Measurements from ENCODE around the gene OPN3. TPM values are rescaled to one million over a fixed set of nuclear protein-coding genes. Genes with fewer than 3 reads are reported as not detected.

OPN3 gene
- total RNA-seq, 1 donor from 2014 or later: 15.5 TPM

- Histone ChIP-seq H3K36me3 (no peaks in the 10 kb centered on the region), H3K9me3 (no peaks in the 10 kb centered on the region), H3K4me1 (no peaks in the 10 kb centered on the region), H3K27me3 (no peaks in the 10 kb centered on the region), H3K27ac (no peak overlapping the region), H3K4me3 (no peak overlapping the region)
- DNase-seq (ENCODE audit: extremely low spot score in 2 of 2): no peak
- intact Hi-C loops (cut with DNase I): no loop called here
- TF ChIP-seq CTCF (IDR thresholded peaks at IDR 0.05) (no peak), POLR2A (IDR thresholded peaks at IDR 0.05) (no peak), POLR2AphosphoS5 (IDR thresholded peaks at IDR 0.05; ENCODE audit: insufficient read depth in 1 of 2, low read depth in 1 of 2) (no peak)
Measured at GRCh38 chr1:241679961-241680360, 39.8 kb upstream of the OPN3 start.

GRCh38 chr1:241679404-241679803 is 39.2 kb upstream of the OPN3 start:
- Histone ChIP-seq H3K27ac (no peak overlapping the region), H3K27me3 (no peaks in the 10 kb centered on the region), H3K4me1 (no peaks in the 10 kb centered on the region), H3K4me3 (no peak overlapping the region), H3K36me3 (no peaks in the 10 kb centered on the region), H3K9me3 (no peaks in the 10 kb centered on the region)
- TF ChIP-seq POLR2A (IDR thresholded peaks at IDR 0.05) (no peak), CTCF (IDR thresholded peaks at IDR 0.05) (no peak), POLR2AphosphoS5 (IDR thresholded peaks at IDR 0.05; ENCODE audit: insufficient read depth in 1 of 2, low read depth in 1 of 2) (no peak)
- intact Hi-C loops (cut with DNase I): no loop called here
- no peak for DNase-seq (ENCODE audit: extremely low spot score in 2 of 2)

- Histone ChIP-seq H3K4me3 (no peak overlapping the region), H3K9me3 (no peaks in the 10 kb centered on the region)
- no peak for TF ChIP-seq POLR2A (IDR thresholded peaks at IDR 0.05)
- no peak for TF ChIP-seq CTCF (IDR thresholded peaks at IDR 0.05)
- no peak for TF ChIP-seq POLR2AphosphoS5 (IDR thresholded peaks at IDR 0.05; ENCODE audit: insufficient read depth in 1 of 2, low read depth in 1 of 2)
Measured at GRCh38 chr1:241678536-241678935, 38.4 kb upstream of the OPN3 start.

GRCh38 chr1:241677201-241677600 is 37.0 kb upstream of the OPN3 start:
- no peak for DNase-seq (ENCODE audit: extremely low spot score in 2 of 2)
- no peaks in the 10 kb centered on the region for H3K36me3 ChIP-seq
- no peaks in the 10 kb centered on the region for H3K27me3 ChIP-seq
- intact Hi-C loops (cut with DNase I): no loop called here
- H3K27ac ChIP-seq: no peak overlapping the region
- no peaks in the 10 kb centered on the region for H3K9me3 ChIP-seq
- H3K4me1 ChIP-seq: no peaks in the 10 kb centered on the region
- H3K4me3 ChIP-seq: no peak overlapping the region
- TF ChIP-seq POLR2A (IDR thresholded peaks at IDR 0.05): no peak
- TF ChIP-seq POLR2AphosphoS5 (IDR thresholded peaks at IDR 0.05; ENCODE audit: insufficient read depth in 1 of 2, low read depth in 1 of 2): no peak
- no peak for TF ChIP-seq CTCF (IDR thresholded peaks at IDR 0.05)

More at GRCh38 chr1:241678536-241678935, 38.4 kb upstream of the OPN3 start:
- no peaks in the 10 kb centered on the region for H3K27me3 ChIP-seq
- intact Hi-C loops (cut with DNase I): no loop called here
- DNase-seq (ENCODE audit: extremely low spot score in 2 of 2): no peak
- no peak overlapping the region for H3K27ac ChIP-seq
- no peaks in the 10 kb centered on the region for H3K36me3 ChIP-seq
- H3K4me1 ChIP-seq: no peaks in the 10 kb centered on the region

GRCh38 chr1:241675983-241676382 is 35.8 kb upstream of the OPN3 start:
- TF ChIP-seq POLR2AphosphoS5 (IDR thresholded peaks at IDR 0.05; ENCODE audit: insufficient read depth in 1 of 2, low read depth in 1 of 2) (no peak), POLR2A (IDR thresholded peaks at IDR 0.05) (no peak), CTCF (IDR thresholded peaks at IDR 0.05) (no peak)
- Histone ChIP-seq H3K27me3 (no peaks in the 10 kb centered on the region), H3K27ac (no peak overlapping the region), H3K36me3 (no peaks in the 10 kb centered on the region), H3K4me1 (no peaks in the 10 kb centered on the region), H3K4me3 (no peak overlapping the region), H3K9me3 (no peaks in the 10 kb centered on the region)
- DNase-seq (ENCODE audit: extremely low spot score in 2 of 2): no peak
- intact Hi-C loops (cut with DNase I): no loop called here

Data from vagina (tissue), 2 donors.